SU-DHL-6 (cell line): Measurements from ENCODE around the gene SUCLG1.

ENCODE experiments used
- H2AFZ ChIP-seq: fragments of 200-600 bp; sonication (generic); 2 replicates; pipeline ENCODE4 v1.6.1; 2014; ENCODE audit warnings: low read depth, mild to moderate bottlenecking, moderate library complexity, mixed read lengths, antibody characterized with exemption, low read length; ENCODE audit not compliant: severe bottlenecking
- H3F3A ChIP-seq: fragments of 200-600 bp; shearing (Covaris generic); 2 replicates; pipeline ENCODE4 v1.6.0; 2016; ENCODE audit warnings: antibody characterized with exemption, mild to moderate bottlenecking; ENCODE audit not compliant: insufficient read depth
- H3K27ac ChIP-seq: fragments of 200-600 bp; sonication (generic); 2 replicates; pipeline ENCODE4 v1.5.1; 2016; ENCODE audit warnings: low read depth, mild to moderate bottlenecking, low read length, moderate library complexity, mixed read lengths
- H3K27me3 ChIP-seq: fragments of 200-600 bp; sonication (generic), shearing (Covaris generic); 2 replicates; pipeline ENCODE4 v1.6.0; 2014; ENCODE audit warnings: mild to moderate bottlenecking, low read length
- H3K36me3 ChIP-seq: fragments of 200-600 bp; sonication (generic); 2 replicates; pipeline ENCODE4 v1.6.1; 2014; ENCODE audit warnings: mild to moderate bottlenecking, low read length, mixed read lengths
- H3K4me2 ChIP-seq: fragments of 300-600, 200-600 bp; shearing (Covaris generic), sonication (generic); 2 replicates; pipeline ENCODE4 v1.6.0; 2014; ENCODE audit warnings: low read length, low read depth, mild to moderate bottlenecking; ENCODE audit not compliant: poor library complexity, severe bottlenecking
- H3K4me3 ChIP-seq: fragments of 200-600 bp; sonication (generic); 2 replicates; pipeline ENCODE4 v1.5.1; 2014; ENCODE audit warnings: antibody characterized with exemption, low read length, mild to moderate bottlenecking, mixed read lengths; ENCODE audit not compliant: insufficient read depth, poor library complexity, severe bottlenecking
- H3K79me2 ChIP-seq: fragments of 200-600 bp; sonication (generic); 2 replicates; pipeline ENCODE4 v1.6.1; 2014; ENCODE audit warnings: mild to moderate bottlenecking, low read length, moderate library complexity; ENCODE audit not compliant: insufficient read depth
- H3K9ac ChIP-seq: fragments of 200-600 bp; sonication (generic); 2 replicates; pipeline ENCODE4 v1.7.0; 2014; ENCODE audit warnings: mild to moderate bottlenecking, low read length
- H3K9me2 ChIP-seq: fragments of 200-600 bp; sonication (generic); replicated peaks from 2 replicates; pipeline ENCODE4 v1.6.1; 2014; ENCODE audit warnings: low read length; ENCODE audit not compliant: insufficient read depth
- H3K9me3 ChIP-seq: fragments of 200-600 bp; sonication (generic); 2 replicates; pipeline ENCODE4 v1.6.1; 2014; ENCODE audit warnings: low read length, mixed read lengths; ENCODE audit not compliant: insufficient read depth
- H4K20me1 ChIP-seq: fragments of 200-600 bp; sonication (generic); 2 replicates; pipeline ENCODE4 v1.6.1; 2014; ENCODE audit warnings: low read depth, mild to moderate bottlenecking, antibody characterized with exemption, low read length, moderate library complexity, mixed read lengths
- CTCF ChIP-seq: fragments of 200-600 bp; sonication (generic); IDR thresholded peaks from one replicate; pipeline ENCODE4 v1.5.1; 2017; ENCODE audit warnings: antibody characterized with exemption, mild to moderate bottlenecking, low read length, moderate library complexity; ENCODE audit not compliant: insufficient read depth, poor library complexity, severe bottlenecking
- EZH2phosphoT487 ChIP-seq: fragments of 200-600 bp; sonication (generic), shearing (Covaris generic); conservative IDR thresholded peaks from 2 replicates; pipeline ENCODE4 v1.6.1; 2018; ENCODE audit warnings: mild to moderate bottlenecking, antibody characterized with exemption, low read length, moderate library complexity, mixed read lengths

SUCLG1 gene

GRCh38 chr2:84459944-84460429 lies 907 bp upstream of the SUCLG1 start:
- TF ChIP-seq CTCF, result no peak
- TF ChIP-seq EZH2phosphoT487, result no peak
- peak overlapping the region; percentile 56; the same call in 1 of the 2 replicates for H3K27ac ChIP-seq
- H2AFZ ChIP-seq, result peak overlapping the region; percentile 98
- peaks cover 41% of the 10 kb centered on the region for H3K79me2 ChIP-seq
- peak overlapping the region; percentile 94 for H3K4me3 ChIP-seq
- H3K9me2 ChIP-seq, result no peaks in the 10 kb centered on the region
- no peaks in the 10 kb centered on the region; the same call in 1 of the 2 replicates for H3F3A ChIP-seq
- H3K9ac ChIP-seq, result peak overlapping the region; percentile 97
- no peaks in the 10 kb centered on the region; the same call in 1 of the 2 replicates for H4K20me1 ChIP-seq
- peak overlapping the region; percentile 96 for H3K4me2 ChIP-seq
- no peaks in the 10 kb centered on the region for H3K27me3 ChIP-seq
- no peaks in the 10 kb centered on the region for H3K36me3 ChIP-seq
- H3K9me3 ChIP-seq, result no peaks in the 10 kb centered on the region

GRCh38 chr2:84458551-84459017 lies 496 bp downstream of the SUCLG1 start:
- H3F3A ChIP-seq, result no peaks in the 10 kb centered on the region; the same call in 1 of the 2 replicates
- H3K27me3 ChIP-seq, result no peaks in the 10 kb centered on the region
- H3K9me2 ChIP-seq, result no peaks in the 10 kb centered on the region
- H3K9me3 ChIP-seq, result no peaks in the 10 kb centered on the region
- no peaks in the 10 kb centered on the region; the same call in 1 of the 2 replicates for H4K20me1 ChIP-seq
- H3K4me3 ChIP-seq, result peak overlapping the region; percentile 94
- H3K27ac ChIP-seq, result no peak overlapping the region
- H3K4me2 ChIP-seq, result peak overlapping the region; percentile 96
- H3K79me2 ChIP-seq, result peaks cover 55% of the 10 kb centered on the region
- peak overlapping the region; percentile 98 for H2AFZ ChIP-seq
- TF ChIP-seq EZH2phosphoT487, result no peak
- no peak for TF ChIP-seq CTCF
- no peaks in the 10 kb centered on the region for H3K36me3 ChIP-seq
- H3K9ac ChIP-seq, result peak overlapping the region; percentile 97

- no peaks in the 10 kb centered on the region for H3K9me2 ChIP-seq
- H3K79me2 ChIP-seq, result peaks cover 63% of the 10 kb centered on the region
- no peaks in the 10 kb centered on the region; the same call in 1 of the 2 replicates for H3F3A ChIP-seq
These were observed 1.4 kb downstream of the SUCLG1 start for GRCh38 chr2:84457686-84458085.

More at GRCh38 chr2:84457686-84458085, 1.4 kb downstream of the SUCLG1 start:
- H3K9me3 ChIP-seq, result no peaks in the 10 kb centered on the region
- H3K36me3 ChIP-seq, result no peaks in the 10 kb centered on the region
- TF ChIP-seq EZH2phosphoT487, result no peak
- no peak for TF ChIP-seq CTCF
- peaks cover 4% of the 10 kb centered on the region; the same call in 1 of the 2 replicates for H4K20me1 ChIP-seq
- no peak overlapping the region for H2AFZ ChIP-seq
- peak overlapping the region; percentile 94 for H3K4me3 ChIP-seq
- H3K9ac ChIP-seq, result peak overlapping the region; percentile 97; the same call in 1 of the 2 replicates
- H3K4me2 ChIP-seq, result peak overlapping the region; percentile 96
- H3K27me3 ChIP-seq, result no peaks in the 10 kb centered on the region
- H3K27ac ChIP-seq, result no peak overlapping the region
